HCT116 (cell line): ENCODE results near the gene CSNK1G2. TPM values are rescaled to one million over a fixed set of nuclear protein-coding genes. Genes with fewer than 3 reads are reported as not detected.

Source experiments
- EZH2 ChIP-seq: fragments of 200-600 bp; sonication (generic); IDR thresholded peaks from 2 replicates; pipeline ENCODE4 v1.6.1; 2017; ENCODE audit warnings: antibody characterized with exemption, mixed run types
- EZH2phosphoT487 ChIP-seq: fragments of 200-600 bp; IDR thresholded peaks from 2 replicates; pipeline ENCODE4 v1.6.1; 2018; ENCODE audit warnings: antibody characterized with exemption, borderline replicate concordance
- FOSL1 ChIP-seq: IDR thresholded peaks from 2 replicates; pipeline ENCODE4 v1.6.1; 2012; ENCODE audit warnings: low read depth
- POLR2AphosphoS5 ChIP-seq: IDR thresholded peaks from 2 replicates; pipeline ENCODE4 v1.6.1; 2011; ENCODE audit warnings: mild to moderate bottlenecking, low read depth, low read length, moderate library complexity
- RAD21 ChIP-seq: IDR thresholded peaks from 2 replicates; pipeline ENCODE4 v1.6.1; 2012; ENCODE audit warnings: low read depth, mild to moderate bottlenecking
- SRF ChIP-seq: IDR thresholded peaks from 2 replicates; pipeline ENCODE4 v1.6.1; 2012; ENCODE audit warnings: low read depth
- TCF7L2 ChIP-seq: IDR thresholded peaks from 2 replicates; pipeline ENCODE4 v1.7.0; 2011; ENCODE audit warnings: borderline replicate concordance, inconsistent platforms; ENCODE audit not compliant: insufficient read depth, insufficient read length; ENCODE audit errors: extremely low read depth
- YY1 ChIP-seq: IDR thresholded peaks from 2 replicates; pipeline ENCODE4 v1.6.1; 2011; ENCODE audit warnings: low read length, low read depth, moderate library complexity, mild to moderate bottlenecking; ENCODE audit not compliant: insufficient replicate concordance; ENCODE audit errors: extremely low read depth
- total RNA-seq: library from RNA; stranded (reverse); gene quantifications from one replicate; pipeline ENCODE4 v1.2.1, GENCODE V29; 2021; ENCODE audit not compliant: unreplicated experiment

The CSNK1G2 gene
- total RNA-seq, 1 experiment from 2014 or later, result 97.9 TPM

DNA sequence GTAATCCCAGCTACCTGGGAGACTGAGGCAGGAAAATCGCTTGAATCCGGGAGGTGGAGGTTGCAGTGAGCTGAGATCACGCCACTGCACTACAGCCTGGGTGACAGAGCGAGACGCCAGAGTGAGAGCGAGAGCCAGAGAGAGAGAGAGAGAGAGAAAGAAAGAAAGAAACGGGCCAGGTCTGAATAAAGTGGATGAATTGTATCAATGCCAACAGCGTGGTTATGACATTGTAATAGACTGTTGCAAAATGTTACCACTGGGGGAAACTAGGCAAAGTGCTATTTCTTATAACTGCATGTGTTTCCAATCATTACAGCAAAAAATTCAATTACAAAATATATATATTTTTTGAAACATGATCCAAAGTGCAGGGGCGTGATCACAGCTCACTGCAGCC is 86.4 kb downstream of the CSNK1G2 start (continued):
- no peak for TF ChIP-seq RAD21
- TF ChIP-seq EZH2, result no peak
- TF ChIP-seq EZH2phosphoT487, result no peak
- no peak for TF ChIP-seq SRF
- no peak for TF ChIP-seq YY1
- TF ChIP-seq FOSL1, result no peak
- no peak for TF ChIP-seq POLR2AphosphoS5
- no peak for TF ChIP-seq TCF7L2

Other genes starting within 250 kb of the CSNK1G2 start
- 22.1 TPM for gene ONECUT3, start 187.7 kb upstream of the CSNK1G2 start, total RNA-seq
- 17.0 TPM for gene ATP8B3, start 128.9 kb upstream of the CSNK1G2 start, total RNA-seq
- gene REXO1, start 92.7 kb upstream of the CSNK1G2 start, total RNA-seq, result 52.2 TPM
- 64.3 TPM for gene KLF16, start 77.6 kb upstream of the CSNK1G2 start, total RNA-seq
- 68.2 TPM for gene ABHD17A, start 55.7 kb upstream of the CSNK1G2 start, total RNA-seq
- 15.9 TPM for gene ADAT3, start 35.8 kb upstream of the CSNK1G2 start, total RNA-seq
- 63.3 TPM for gene SCAMP4, start 35.8 kb upstream of the CSNK1G2 start, total RNA-seq
- gene BTBD2, start 74.5 kb downstream of the CSNK1G2 start, total RNA-seq, result 112 TPM
- gene MKNK2, start 110.1 kb downstream of the CSNK1G2 start, total RNA-seq, result 271 TPM
- gene MOB3A, start 155.2 kb downstream of the CSNK1G2 start, total RNA-seq, result 32.1 TPM
- gene IZUMO4, start 155.7 kb downstream of the CSNK1G2 start, total RNA-seq, result 6.1 TPM
- 137 TPM for gene AP3D1, start 210.4 kb downstream of the CSNK1G2 start, total RNA-seq
- gene DOT1L, start 222.8 kb downstream of the CSNK1G2 start, total RNA-seq, result 48.9 TPM